K562 (cell line): ENCODE results near the gene ZNF333. TPM values are rescaled to one million over a fixed set of nuclear protein-coding genes. Genes with fewer than 3 reads are reported as not detected.

ENCODE experiments used
- ATAC-seq: fragments of 200-7000 bp; cut with Tn5 transposase; 3 replicates; pipeline ENCODE4 v1.9.1; 2020; ENCODE audit warnings: moderate library complexity
- BruUV-seq: library from RNA; stranded (reverse); fragments of 400-500 nt; replicated peaks from 2 replicates; lab custom pipeline; 2021; lab: Mats Ljungman, UMichigan
- CTCF ChIA-PET: fragments of 300-600 bp; formaldehyde crosslinking; extraction: SDS; loops from one replicate; lab custom pipeline; 2021; ENCODE audit warnings: low intra/inter-chr PET ratio; lab: Yijun Ruan, JAX
- POLR2A ChIA-PET: fragments of 300-600, 350-650 bp; sonication (Branson Sonifier 250); formaldehyde crosslinking; extraction: SDS; loops from one replicate; lab custom pipeline; 2021; ENCODE audit warnings: antibody characterized with exemption, inconsistent platforms; lab: Yijun Ruan, JAX
- DNase-seq, 4 experiments: peaks; one replicate each; pipeline versions ENCODE4 v3.0.0 to v3.0.0-alpha.2; 2011 to 2018; ENCODE audit warnings: low spot score in 3 of 4, mixed read lengths in 3 of 4; ENCODE audit errors: extremely low read depth in 1 of 4
- FAIRE-seq: peaks from 2 replicates; lab custom pipeline; 2011; peaks lifted over from hg19 to GRCh38; lab: Jason Lieb, UNC
- H2AFZ ChIP-seq: 2 replicates; pipeline ENCODE4 v1.6.0; 2011; ENCODE audit warnings: low read depth, low read length, control low read depth, inconsistent platforms
- H3K27ac ChIP-seq: fragments of 200-600 bp; 3 replicates; pipeline ENCODE4 v1.8.0; 2011; ENCODE audit warnings: low read depth, mild to moderate bottlenecking, control low read depth, inconsistent platforms, low read length, moderate library complexity, mixed read lengths; ENCODE audit errors: extremely low read depth
- H3K27me3 ChIP-seq, 2 experiments: fragments of 300-600 bp in 1 of 2; 2 replicates in 1 of 2; 3 replicates in 1 of 2; pipeline versions ENCODE4 v1.6.0 to v1.8.0; 2011; ENCODE audit warnings: inconsistent platforms in 2 of 2, low read length in 2 of 2, mild to moderate bottlenecking in 1 of 2, mixed read lengths in 1 of 2, moderate library complexity in 1 of 2; ENCODE audit not compliant: control insufficient read depth in 2 of 2, insufficient read depth in 2 of 2
- H3K36me3 ChIP-seq: fragments of 300-600 bp; 3 replicates; pipeline ENCODE4 v1.8.0; 2011; ENCODE audit warnings: mild to moderate bottlenecking, low read length, inconsistent platforms; ENCODE audit not compliant: control insufficient read depth, insufficient read depth
- H3K4me1 ChIP-seq, 2 experiments: fragments of 200-600 bp in 1 of 2; replicated peaks in 1 of 2; 2 replicates in 1 of 2; 3 replicates in 1 of 2; pipeline versions ENCODE4 v1.5.1 to v1.8.0; 2011; ENCODE audit warnings: inconsistent platforms in 2 of 2, low read length in 2 of 2, mild to moderate bottlenecking in 1 of 2, mixed read lengths in 1 of 2, moderate library complexity in 1 of 2; ENCODE audit not compliant: control insufficient read depth in 2 of 2, insufficient read depth in 2 of 2
- H3K4me2 ChIP-seq: 2 replicates; pipeline ENCODE4 v1.6.1; 2011; ENCODE audit warnings: low read length, control low read depth, inconsistent platforms, mixed read lengths; ENCODE audit not compliant: insufficient read depth
- H3K4me3 ChIP-seq: fragments of 200-600 bp; sonication (generic), shearing (Covaris generic); 2 replicates; pipeline ENCODE4 v1.5.1; 2016; ENCODE audit warnings: control low read depth, inconsistent platforms
- H3K79me2 ChIP-seq: fragments of 200-600 bp; 3 replicates; pipeline ENCODE4 v1.8.0; 2011; ENCODE audit warnings: low read length, inconsistent platforms; ENCODE audit not compliant: control insufficient read depth, insufficient read depth
- H3K9ac ChIP-seq, 2 experiments: 2 replicates each; pipeline versions ENCODE4 v1.6.0 to v1.6.1; 2011; ENCODE audit warnings: low read depth in 2 of 2, low read length in 2 of 2, control low read depth in 1 of 2, inconsistent platforms in 1 of 2, mild to moderate bottlenecking in 1 of 2, mixed read lengths in 1 of 2; ENCODE audit not compliant: insufficient read depth in 1 of 2
- H3K9me1 ChIP-seq: one replicate; pipeline ENCODE4 v1.6.0; 2011; ENCODE audit warnings: inconsistent platforms, mild to moderate bottlenecking, low read length, moderate library complexity; ENCODE audit not compliant: control insufficient read depth, insufficient read depth
- H3K9me3 ChIP-seq: replicated peaks from 2 replicates; pipeline ENCODE4 v1.5.1; 2011; ENCODE audit warnings: low read depth, low read length, inconsistent platforms; ENCODE audit not compliant: control insufficient read depth, insufficient read depth
- H4K20me1 ChIP-seq: replicated peaks from 2 replicates; pipeline ENCODE4 v1.6.1; 2011; ENCODE audit warnings: low read length, inconsistent platforms, mixed read lengths; ENCODE audit not compliant: control insufficient read depth, insufficient read depth
- BMI1 ChIP-seq: fragments of 150-350 bp; IDR thresholded peaks from 2 replicates; pipeline ENCODE4 v1.6.1; 2014; ENCODE audit warnings: low read length
- C11orf30 ChIP-seq: fragments of 450-650 bp; IDR thresholded peaks from 2 replicates; pipeline ENCODE4 v1.6.1; 2016; ENCODE audit warnings: low read depth, mild to moderate bottlenecking
- COPS2 ChIP-seq: fragments of 450-650 bp; conservative IDR thresholded peaks from 2 replicates; pipeline ENCODE4 v1.6.1; 2016; ENCODE audit warnings: mild to moderate bottlenecking, moderate library complexity
- DPF2 ChIP-seq: fragments of 450-650 bp; IDR thresholded peaks from 2 replicates; pipeline ENCODE4 v1.6.1; 2016
- ESRRB ChIP-seq: fragments of 250-450 bp; sonication (Bioruptor Pico); IDR thresholded peaks from 2 replicates; pipeline ENCODE4 v1.5.0; 2020; ENCODE audit warnings: mild to moderate bottlenecking, moderate library complexity, borderline replicate concordance
- HCFC1 ChIP-seq: IDR thresholded peaks from 2 replicates; pipeline ENCODE4 v1.6.1; 2012; ENCODE audit warnings: low read depth, low read length, improper control_type of control experiment
- HOXB6 ChIP-seq: fragments of 250-450 bp; sonication (Bioruptor Pico); IDR thresholded peaks from 2 replicates; pipeline ENCODE4 v1.5.1; 2022; ENCODE audit warnings: mild to moderate bottlenecking, borderline replicate concordance
- SNRNP70 ChIP-seq: fragments of 200-400 bp; formaldehyde crosslinking; optimal IDR thresholded peaks from 2 replicates; pipeline ENCODE3; 2017; ENCODE audit warnings: low read depth, low read length
- SP1 ChIP-seq: sonication (generic); formaldehyde crosslinking; IDR thresholded peaks from 2 replicates; pipeline ENCODE4 v1.8.1; 2022; ENCODE audit warnings: mild to moderate bottlenecking, missing genetic modification reagents
- TAF1 ChIP-seq: IDR thresholded peaks from 2 replicates; pipeline ENCODE4 v1.6.1; 2011; ENCODE audit warnings: mild to moderate bottlenecking, low read length, moderate library complexity; ENCODE audit not compliant: insufficient read depth, control insufficient read depth, severe bottlenecking; ENCODE audit errors: extremely low read depth
- WGBS: fragments of 100-300 bp; shearing (Covaris generic); methylation state at CpG from one replicate; pipeline ENCODE4 v1.1.6; 2016; ENCODE audit warnings: low coverage, mixed read lengths; ENCODE audit not compliant: insufficient coverage; ENCODE audit errors: missing lambda C conversion rate; 5-methylcytosine and 5-hydroxymethylcytosine counted together
- in situ Hi-C: fragments of 300-500 bp; cut with MboI; formaldehyde crosslinking; loops from 4 replicates; pipeline ENCODE4 v1.15.0; 2018; ENCODE audit warnings: inconsistent platforms, mixed read lengths
- intact Hi-C: fragments of 100-400 bp; cut with micrococcal nuclease; formaldehyde crosslinking; loops from 2 replicates; pipeline ENCODE4 v1.14.2; 2022
- polyA plus RNA-seq, 8 experiments: library from polyadenylated mRNA; depleted of rRNA in 4 of 8; stranded (reverse) in 5 of 8; unstranded in 3 of 8; fragments of >200 nt; fragmentation: Nextera tagmentation in 2 of 8; fragmentation: Illumina TruSeq in 1 of 8; extraction: Ambion mirVana in 2 of 8; extraction: Trizol in 1 of 8; gene quantifications; 2 replicates each; pipeline versions ENCODE4 v1.2.1 to v1.2.3, GENCODE V29; 2011 to 2014; ENCODE audit warnings: inconsistent platforms in 1 of 8, missing spikeins in 1 of 8
- total RNA-seq, 7 experiments: library from RNA; depleted of rRNA in 6 of 7; stranded (reverse); fragments of >200 nt in 6 of 7; fragmentation: Illumina TruSeq in 2 of 7; extraction: Trizol in 2 of 7; gene quantifications; 2 replicates each; pipeline versions ENCODE4 v1.2.1 to v1.2.3, GENCODE V29; 2011 to 2021; ENCODE audit warnings: low replicate concordance in 1 of 7
- TF ChIP-seq, protein P1 (sequence below), 3 experiments: IDR thresholded peaks in 2 of 3; conservative IDR thresholded peaks in 1 of 3; 2 replicates each; pipeline ENCODE4 v1.5.1; 2011 to 2012; ENCODE audit warnings: low read length in 3 of 3, mild to moderate bottlenecking in 3 of 3, control low read depth in 2 of 3, improper control_type of control experiment in 1 of 3, inconsistent platforms in 1 of 3, low read depth in 1 of 3, mixed read lengths in 1 of 3, moderate library complexity in 1 of 3; ENCODE audit not compliant: insufficient read depth in 2 of 3
- TF ChIP-seq, protein P2 (sequence below): fragments of 450-650 bp; IDR thresholded peaks from 2 replicates; pipeline ENCODE4 v1.6.1; 2014; ENCODE audit warnings: low read depth, mild to moderate bottlenecking, moderate library complexity, borderline replicate concordance

ZNF333 gene
- total and polyA plus RNA-seq, 9 of the 15 experiments (the other 6 are each of a cell fraction or from before 2014, with no cell fraction given), result 2.8 to 10.3 (median 6.3) TPM

DNA sequence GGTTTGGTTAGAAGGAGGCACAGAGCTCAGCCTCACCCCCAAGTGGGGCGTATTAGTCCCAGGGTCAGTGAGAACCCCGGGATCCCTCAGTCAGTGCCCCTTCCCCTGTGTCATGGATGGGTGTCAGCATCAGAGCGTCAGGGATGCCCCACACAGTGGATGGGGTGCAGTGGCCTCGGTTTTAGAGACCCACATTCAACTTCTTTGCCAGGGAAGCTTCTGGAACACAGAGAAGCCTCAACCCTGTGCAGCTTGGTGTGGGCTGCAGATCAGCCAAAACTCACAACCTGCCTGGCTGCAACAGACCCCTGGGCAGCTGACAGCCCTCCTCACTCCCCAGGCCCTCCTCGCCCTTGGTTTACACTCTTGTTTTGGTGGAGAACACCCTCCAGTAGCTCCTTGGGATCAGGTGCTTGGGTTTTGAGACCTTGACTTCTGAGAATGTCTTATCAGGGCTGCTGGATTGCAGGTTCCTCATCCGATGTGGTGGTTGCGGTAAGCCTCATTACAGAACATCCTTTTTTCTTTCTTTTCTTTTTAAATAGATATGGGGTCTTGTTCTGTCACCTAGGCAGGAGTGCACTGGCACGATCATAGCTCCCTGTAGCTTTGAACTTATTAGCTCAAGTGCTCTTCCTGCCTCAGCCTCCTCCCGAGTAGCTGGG lies 11.0 kb downstream of the ZNF333 start:
- intact Hi-C loops (no loop called here), in situ Hi-C loops (no loop called here)
- H3K27ac ChIP-seq, result no peak overlapping the region
- no peak overlapping the region for H3K4me2 ChIP-seq
- no peaks in the 10 kb centered on the region for H3K27me3 ChIP-seq
- TF ChIP-seq COPS2, result no peak
- H2AFZ ChIP-seq, result no peak overlapping the region
- no peak overlapping the region; a peak in 1 of 4 replicates for H3K9ac ChIP-seq
- H3K4me3 ChIP-seq, result no peak overlapping the region
- H3K4me1 ChIP-seq, result no peaks in the 10 kb centered on the region; a peak in 1 of 5 replicates
- H3K36me3 ChIP-seq, result peaks cover 16% of the 10 kb centered on the region; the same call in 2 of the 3 replicates
- WGBS, result 52% methylated on average over 9 of the region's 9 CpGs
- peaks cover 7% of the 10 kb centered on the region; the same call in 1 of the 2 replicates for H3K9me3 ChIP-seq
- ATAC-seq (no peak), FAIRE-seq (no peak), DNase-seq (no peak)
- POLR2A ChIA-PET, result interaction anchor here (2.8 kb wide), 1 partner anchor 11 kb away, joined by 14 read pairs; the partner anchor contains the start of gene ZNF333
- CTCF ChIA-PET, result no interaction called here
- no peaks in the 10 kb centered on the region for H3K9me1 ChIP-seq
- BruUV-seq, result no TSS peak
- H3K79me2 ChIP-seq, result no peaks in the 10 kb centered on the region
- H4K20me1 ChIP-seq, result no peaks in the 10 kb centered on the region

DNA sequence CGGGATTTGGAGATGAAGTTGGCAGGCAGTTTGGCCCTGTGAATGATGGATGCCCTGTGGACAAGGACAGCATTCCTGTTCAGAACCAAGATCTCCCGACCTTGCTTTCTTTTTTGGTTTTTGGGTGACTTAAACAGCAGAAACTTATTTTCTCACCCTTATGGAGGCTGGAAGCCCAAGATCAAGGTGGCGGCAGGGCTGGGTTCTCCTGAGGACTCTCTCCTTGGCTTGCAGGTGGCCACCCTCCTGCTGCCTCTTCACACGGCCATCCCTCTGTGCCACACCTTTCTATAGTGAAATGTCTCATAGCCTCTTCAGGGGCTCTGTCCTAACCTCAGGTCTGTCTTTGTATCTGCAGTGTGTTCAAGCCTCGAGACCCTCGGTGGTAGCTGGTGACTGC lies 14.0 kb downstream of the ZNF333 start:
- ChIA-PET POLR2A (interaction anchor here (0.6 kb wide), 1 partner anchor 397 kb away, joined by 3 read pairs; no protein-coding TSS in a partner anchor), CTCF (no interaction called here)
- intact Hi-C loops (no loop called here), in situ Hi-C loops (no loop called here)
- Histone ChIP-seq H3K4me1 (no peaks in the 10 kb centered on the region; a peak in 1 of 5 replicates), H4K20me1 (no peaks in the 10 kb centered on the region), H3K4me2 (no peak overlapping the region), H3K79me2 (no peaks in the 10 kb centered on the region), H3K36me3 (peaks cover 28% of the 10 kb centered on the region; the same call in 2 of the 3 replicates), H3K9me3 (peaks cover 7% of the 10 kb centered on the region; the same call in 1 of the 2 replicates), H2AFZ (no peak overlapping the region), H3K4me3 (no peak overlapping the region), H3K9ac (no peak overlapping the region), H3K27ac (no peak overlapping the region), H3K9me1 (no peaks in the 10 kb centered on the region), H3K27me3 (no peaks in the 10 kb centered on the region)
- ATAC-seq (no peak), DNase-seq (no peak), FAIRE-seq (no peak)
- 75% methylated on average over 6 of the region's 6 CpGs for WGBS
- BruUV-seq, result no TSS peak
- TF ChIP-seq TAF1 (no peak), HCFC1 (no peak), SP1 (no peak), ESRRB (no peak), BMI1 (no peak), DPF2 (no peak), C11orf30 (no peak), SNRNP70 (no peak), HOXB6 (CRISPR knock-in tag) (no peak)
- TF ChIP-seq, protein P1, sequence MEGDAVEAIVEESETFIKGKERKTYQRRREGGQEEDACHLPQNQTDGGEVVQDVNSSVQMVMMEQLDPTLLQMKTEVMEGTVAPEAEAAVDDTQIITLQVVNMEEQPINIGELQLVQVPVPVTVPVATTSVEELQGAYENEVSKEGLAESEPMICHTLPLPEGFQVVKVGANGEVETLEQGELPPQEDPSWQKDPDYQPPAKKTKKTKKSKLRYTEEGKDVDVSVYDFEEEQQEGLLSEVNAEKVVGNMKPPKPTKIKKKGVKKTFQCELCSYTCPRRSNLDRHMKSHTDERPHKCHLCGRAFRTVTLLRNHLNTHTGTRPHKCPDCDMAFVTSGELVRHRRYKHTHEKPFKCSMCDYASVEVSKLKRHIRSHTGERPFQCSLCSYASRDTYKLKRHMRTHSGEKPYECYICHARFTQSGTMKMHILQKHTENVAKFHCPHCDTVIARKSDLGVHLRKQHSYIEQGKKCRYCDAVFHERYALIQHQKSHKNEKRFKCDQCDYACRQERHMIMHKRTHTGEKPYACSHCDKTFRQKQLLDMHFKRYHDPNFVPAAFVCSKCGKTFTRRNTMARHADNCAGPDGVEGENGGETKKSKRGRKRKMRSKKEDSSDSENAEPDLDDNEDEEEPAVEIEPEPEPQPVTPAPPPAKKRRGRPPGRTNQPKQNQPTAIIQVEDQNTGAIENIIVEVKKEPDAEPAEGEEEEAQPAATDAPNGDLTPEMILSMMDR (IDR thresholded peaks at IDR 0.05 in 2 of 3, conservative IDR thresholded peaks at IDR 0.05 in 1 of 3; ENCODE audit: insufficient read depth in 2 of 3, low read depth in 1 of 3, low read length in 3 of 3), result no peak
- TF ChIP-seq, protein P2, sequence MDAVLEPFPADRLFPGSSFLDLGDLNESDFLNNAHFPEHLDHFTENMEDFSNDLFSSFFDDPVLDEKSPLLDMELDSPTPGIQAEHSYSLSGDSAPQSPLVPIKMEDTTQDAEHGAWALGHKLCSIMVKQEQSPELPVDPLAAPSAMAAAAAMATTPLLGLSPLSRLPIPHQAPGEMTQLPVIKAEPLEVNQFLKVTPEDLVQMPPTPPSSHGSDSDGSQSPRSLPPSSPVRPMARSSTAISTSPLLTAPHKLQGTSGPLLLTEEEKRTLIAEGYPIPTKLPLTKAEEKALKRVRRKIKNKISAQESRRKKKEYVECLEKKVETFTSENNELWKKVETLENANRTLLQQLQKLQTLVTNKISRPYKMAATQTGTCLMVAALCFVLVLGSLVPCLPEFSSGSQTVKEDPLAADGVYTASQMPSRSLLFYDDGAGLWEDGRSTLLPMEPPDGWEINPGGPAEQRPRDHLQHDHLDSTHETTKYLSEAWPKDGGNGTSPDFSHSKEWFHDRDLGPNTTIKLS, result no peak
